Uterus (tissue), 4 donors: ENCODE data around the gene MAP2K7. TPM values are rescaled to one million over a fixed set of nuclear protein-coding genes. Genes with fewer than 3 reads are reported as not detected.

Experiments
- DNase-seq, 2 donors: peaks; one replicate each; pipeline ENCODE4 v3.0.0-alpha.2; 2019 to 2020
- H3K27ac ChIP-seq, 2 donors: fragments of 200-600 bp; sonication (generic); 1 replicate in 1 of 2; 2 replicates in 1 of 2; pipeline ENCODE4 v1.5.1; 2016 to 2018
- H3K27me3 ChIP-seq, 2 donors: fragments of 200-600 bp; sonication (generic); one replicate each; pipeline ENCODE4 v1.5.1; 2018 to 2019; ENCODE audit warnings: control low read depth in 1 of 2
- H3K36me3 ChIP-seq, 2 donors: fragments of 200-600 bp; sonication (generic); one replicate each; pipeline ENCODE4 v1.5.1; 2019; ENCODE audit warnings: control low read depth in 1 of 2
- H3K4me1 ChIP-seq, 2 donors: fragments of 200-600 bp; sonication (generic); one replicate each; pipeline ENCODE4 v1.5.1; 2018 to 2019; ENCODE audit warnings: control low read depth in 1 of 2
- H3K4me3 ChIP-seq, 2 donors: fragments of 200-600 bp; sonication (generic); 1 replicate in 1 of 2; 2 replicates in 1 of 2; pipeline ENCODE4 v1.5.1; 2018 to 2019; ENCODE audit warnings: mild to moderate bottlenecking in 1 of 2
- H3K9me3 ChIP-seq, 2 donors: fragments of 200-600 bp; sonication (generic); one replicate each; pipeline ENCODE4 v1.5.1; 2019; ENCODE audit warnings: control low read depth in 1 of 2
- CTCF ChIP-seq, 4 experiments: fragments of 200-600 bp in 2 of 4; fragments of 450-650 bp in 2 of 4; sonication (generic) in 2 of 4; IDR thresholded peaks; one replicate each; pipeline ENCODE4 v1.5.1; 2016 to 2019; ENCODE audit warnings: antibody characterized with exemption in 4 of 4, mild to moderate bottlenecking in 2 of 4, moderate library complexity in 1 of 4
- POLR2A ChIP-seq, 2 donors: fragments of 450-650 bp; IDR thresholded peaks; one replicate each; pipeline ENCODE4 v1.6.1; 2016; ENCODE audit warnings: antibody characterized with exemption in 2 of 2, mild to moderate bottlenecking in 1 of 2, moderate library complexity in 1 of 2
- intact Hi-C: fragments of 100-400 bp; cut with DNase I; formaldehyde crosslinking; loops from one replicate; pipeline ENCODE4 v1.15.1; 2023; ENCODE audit warnings: low total_unique reads
- total RNA-seq, 4 donors: library from RNA; depleted of rRNA in 3 of 4; stranded (reverse); fragments of >200 nt in 3 of 4; gene quantifications; one replicate each; pipeline versions ENCODE4 v1.1.0 to v1.2.4, GENCODE V29; 2014 to 2023
- donor health status: DM: yes; HTN: yes; CAD: no.

Gene MAP2K7
- total RNA-seq, 4 donors from 2014 or later: 0.59 to 40.2 (median 9.4) TPM

GRCh38 chr19:7879111-7879807 lies 24.4 kb upstream of the MAP2K7 start:
- Histone ChIP-seq H3K9me3 (no peaks in the 10 kb centered on the region), H3K27me3 (peaks cover 3 to 4% of the 10 kb centered on the region in 2 donors), H3K4me1 (peaks cover 0 to 3% of the 10 kb centered on the region in 2 donors), H3K36me3 (no peaks in the 10 kb centered on the region), H3K4me3 (no peak overlapping the region), H3K27ac (no peak overlapping the region)
- DNase-seq: no peak
- intact Hi-C loops: no loop called here
- TF ChIP-seq CTCF (IDR thresholded peaks at IDR 0.05): no peak
- TF ChIP-seq POLR2A (IDR thresholded peaks at IDR 0.05): no peak

GRCh38 chr19:7879836-7880235 lies 23.8 kb upstream of the MAP2K7 start:
- Histone ChIP-seq H3K4me1 (no peaks in the 10 kb centered on the region), H3K9me3 (no peaks in the 10 kb centered on the region), H3K27me3 (no peaks in the 10 kb centered on the region), H3K36me3 (no peaks in the 10 kb centered on the region), H3K27ac (no peak overlapping the region), H3K4me3 (no peak overlapping the region)
- TF ChIP-seq POLR2A (IDR thresholded peaks at IDR 0.05): no peak
- no peak for DNase-seq
- intact Hi-C loops: no loop called here

- no peak for TF ChIP-seq POLR2A (IDR thresholded peaks at IDR 0.05)
- TF ChIP-seq CTCF (IDR thresholded peaks at IDR 0.05): no peak
- intact Hi-C loops: no loop called here
- no peaks in the 10 kb centered on the region for H3K27me3 ChIP-seq
- H3K9me3 ChIP-seq: no peaks in the 10 kb centered on the region
- no peaks in the 10 kb centered on the region for H3K4me1 ChIP-seq
- H3K4me3 ChIP-seq: no peak overlapping the region
- H3K36me3 ChIP-seq: no peaks in the 10 kb centered on the region
- H3K27ac ChIP-seq: no peak overlapping the region
- DNase-seq: no peak
Measured at GRCh38 chr19:7881910-7882309, 21.8 kb upstream of the MAP2K7 start.

GRCh38 chr19:7883105-7883504 lies 20.6 kb upstream of the MAP2K7 start:
- TF ChIP-seq CTCF (IDR thresholded peaks at IDR 0.05): no peak
- TF ChIP-seq POLR2A (IDR thresholded peaks at IDR 0.05): no peak
- Histone ChIP-seq H3K4me3 (no peak overlapping the region), H3K36me3 (no peaks in the 10 kb centered on the region), H3K4me1 (no peaks in the 10 kb centered on the region), H3K27ac (no peak overlapping the region), H3K27me3 (no peaks in the 10 kb centered on the region), H3K9me3 (no peaks in the 10 kb centered on the region)
- no peak for DNase-seq
- intact Hi-C loops: no loop called here

- Histone ChIP-seq H3K4me1 (no peaks in the 10 kb centered on the region), H3K27ac (no peak overlapping the region), H3K27me3 (no peaks in the 10 kb centered on the region), H3K4me3 (no peak overlapping the region), H3K9me3 (no peaks in the 10 kb centered on the region), H3K36me3 (no peaks in the 10 kb centered on the region)
- intact Hi-C loops: no loop called here
- no peak for TF ChIP-seq POLR2A (IDR thresholded peaks at IDR 0.05)
- TF ChIP-seq CTCF (IDR thresholded peaks at IDR 0.05): no peak
- no peak for DNase-seq
Measured at GRCh38 chr19:7883796-7884570, 19.7 kb upstream of the MAP2K7 start.
